Suprapubic skin (tissue), 4 donors: ENCODE measurements around the gene ZIC5. TPM values are rescaled to one million over a fixed set of nuclear protein-coding genes. Genes with fewer than 3 reads are reported as not detected.

ENCODE experiments used
- DNase-seq, 2 donors: peaks; one replicate each; pipeline ENCODE4 v3.0.0-alpha.2; 2019; ENCODE audit warnings: low spot score in 2 of 2
- H3K27ac ChIP-seq: fragments of 200-600 bp; sonication (generic); one replicate; pipeline ENCODE4 v1.5.1; 2019
- H3K27me3 ChIP-seq: fragments of 200-600 bp; sonication (generic); one replicate; pipeline ENCODE4 v1.5.1; 2019
- H3K36me3 ChIP-seq: fragments of 200-600 bp; sonication (generic); one replicate; pipeline ENCODE4 v1.5.1; 2019
- H3K4me1 ChIP-seq: fragments of 200-600 bp; sonication (generic); one replicate; pipeline ENCODE4 v1.5.1; 2019
- H3K4me3 ChIP-seq: fragments of 200-600 bp; sonication (generic); one replicate; pipeline ENCODE4 v1.5.1; 2019; ENCODE audit warnings: mild to moderate bottlenecking
- H3K9me3 ChIP-seq: fragments of 200-600 bp; sonication (generic); one replicate; pipeline ENCODE4 v1.5.1; 2019
- CTCF ChIP-seq, 2 donors: fragments of 200-600 bp in 1 of 2; fragments of 450-650 bp in 1 of 2; sonication (generic) in 1 of 2; IDR thresholded peaks; one replicate each; pipeline ENCODE4 v1.5.1; 2016 to 2019; ENCODE audit warnings: antibody characterized with exemption in 2 of 2, mild to moderate bottlenecking in 1 of 2, moderate library complexity in 1 of 2
- EP300 ChIP-seq: sonication (generic); formaldehyde crosslinking; IDR thresholded peaks from one replicate; pipeline ENCODE4 v1.6.1; 2017; ENCODE audit warnings: antibody characterized with exemption
- POLR2A ChIP-seq, 2 donors: fragments of 450-650 bp; IDR thresholded peaks; one replicate each; pipeline ENCODE4 v1.6.1; 2017; ENCODE audit warnings: antibody characterized with exemption in 2 of 2, mild to moderate bottlenecking in 2 of 2, moderate library complexity in 2 of 2
- POLR2AphosphoS5 ChIP-seq, 3 donors: sonication (generic); formaldehyde crosslinking; IDR thresholded peaks; one replicate each; pipeline ENCODE4 v1.6.1; 2017; ENCODE audit warnings: antibody characterized with exemption in 3 of 3
- WGBS: methylation state at CpG from one replicate; pipeline ENCODE4 v1.1.5; 2018; 5-methylcytosine and 5-hydroxymethylcytosine counted together
- total RNA-seq, 4 donors: library from RNA; depleted of rRNA; stranded (reverse); fragments of >200 nt; gene quantifications; one replicate each; pipeline ENCODE4 v1.1.0, GENCODE V29; 2016

ZIC5 gene
- total RNA-seq, 4 donors from 2014 or later = not detected

- Histone ChIP-seq H3K9me3 (no peaks in the 10 kb centered on the region), H3K36me3 (no peaks in the 10 kb centered on the region), H3K4me1 (peaks cover 29% of the 10 kb centered on the region), H3K4me3 (peak overlapping the region; percentile 2), H3K27ac (no peak overlapping the region), H3K27me3 (peaks cover 100% of the 10 kb centered on the region)
- TF ChIP-seq POLR2A (IDR thresholded peaks at IDR 0.05) (no peak), CTCF (IDR thresholded peaks at IDR 0.05) (no peak), POLR2AphosphoS5 (IDR thresholded peaks at IDR 0.05) (no peak), EP300 (no peak)
- peak in 1 of 2 donors; percentile 53 for DNase-seq
- WGBS = 16% methylated on average over 30 of the region's 42 CpGs
These were observed 18.8 kb upstream of the ZIC5 start for GRCh38 chr13:99990126-99990977.

- no peak for TF ChIP-seq EP300
- no peak for TF ChIP-seq CTCF (IDR thresholded peaks at IDR 0.05)
- no peak for TF ChIP-seq POLR2A (IDR thresholded peaks at IDR 0.05)
- TF ChIP-seq POLR2AphosphoS5 (IDR thresholded peaks at IDR 0.05) = no peak
- no peaks in the 10 kb centered on the region for H3K9me3 ChIP-seq
- peaks cover 100% of the 10 kb centered on the region for H3K27me3 ChIP-seq
- H3K4me3 ChIP-seq = peak overlapping the region; percentile 2
- 12% methylated on average over 33 of the region's 42 CpGs for WGBS
- no peaks in the 10 kb centered on the region for H3K36me3 ChIP-seq
- DNase-seq = no peak
- no peak overlapping the region for H3K27ac ChIP-seq
- H3K4me1 ChIP-seq = peaks cover 36% of the 10 kb centered on the region
These were observed 17.9 kb upstream of the ZIC5 start for GRCh38 chr13:99989276-99990125.

- H3K4me3 ChIP-seq = no peak overlapping the region
- DNase-seq = no peak
- no peak overlapping the region for H3K27ac ChIP-seq
- H3K9me3 ChIP-seq = no peaks in the 10 kb centered on the region
- TF ChIP-seq POLR2A (IDR thresholded peaks at IDR 0.05) (no peak), EP300 (no peak), POLR2AphosphoS5 (IDR thresholded peaks at IDR 0.05) (no peak), CTCF (IDR thresholded peaks at IDR 0.05) (no peak)
- no peaks in the 10 kb centered on the region for H3K36me3 ChIP-seq
- H3K4me1 ChIP-seq = peaks cover 37% of the 10 kb centered on the region
- 13% methylated on average over 18 of the region's 43 CpGs for WGBS
- H3K27me3 ChIP-seq = peaks cover 100% of the 10 kb centered on the region
These were observed 17.1 kb upstream of the ZIC5 start for GRCh38 chr13:99988529-99989275.

GRCh38 chr13:99987154-99988019 lies 15.8 kb upstream of the ZIC5 start:
- 21% methylated on average over 16 of the region's 20 CpGs for WGBS
- no peak for DNase-seq
- peaks cover 100% of the 10 kb centered on the region for H3K27me3 ChIP-seq
- H3K27ac ChIP-seq = no peak overlapping the region
- no peaks in the 10 kb centered on the region for H3K9me3 ChIP-seq
- H3K4me3 ChIP-seq = no peak overlapping the region
- H3K36me3 ChIP-seq = no peaks in the 10 kb centered on the region
- H3K4me1 ChIP-seq = peaks cover 47% of the 10 kb centered on the region
- TF ChIP-seq EP300 (no peak), CTCF (IDR thresholded peaks at IDR 0.05) (no peak), POLR2A (IDR thresholded peaks at IDR 0.05) (no peak), POLR2AphosphoS5 (IDR thresholded peaks at IDR 0.05) (no peak)
